KMS-11 (cell line): ENCODE results near the gene ACY1.

Experiments
- H2AFZ ChIP-seq: fragments of 200-600 bp; sonication (generic); 2 replicates; pipeline ENCODE4 v1.6.1; 2016; ENCODE audit warnings: antibody characterized with exemption, mixed run types, low read depth
- H3K27ac ChIP-seq: fragments of 200-600 bp; sonication (generic); 2 replicates; pipeline ENCODE4 v1.6.1; 2016; ENCODE audit warnings: mild to moderate bottlenecking, mixed run types
- H3K27me3 ChIP-seq: fragments of 200-600 bp; sonication (generic); 2 replicates; pipeline ENCODE4 v1.6.1; 2017; ENCODE audit warnings: mild to moderate bottlenecking, low read depth, mixed run types, moderate library complexity; ENCODE audit not compliant: insufficient read depth
- H3K36me3 ChIP-seq: fragments of 200-600 bp; sonication (generic); 2 replicates; pipeline ENCODE4 v1.6.1; 2017; ENCODE audit warnings: mild to moderate bottlenecking, mixed run types; ENCODE audit not compliant: insufficient read depth
- H3K4me1 ChIP-seq: fragments of 200-600 bp; sonication (generic); 2 replicates; pipeline ENCODE4 v1.6.1; 2016; ENCODE audit warnings: mild to moderate bottlenecking, low read depth, mixed run types; ENCODE audit not compliant: poor library complexity, severe bottlenecking
- H3K4me2 ChIP-seq: fragments of 200-600 bp; sonication (generic); 2 replicates; pipeline ENCODE4 v1.7.0; 2016; ENCODE audit warnings: mild to moderate bottlenecking, mixed run types
- H3K4me3 ChIP-seq: fragments of 200-600 bp; sonication (generic); IDR thresholded peaks from 2 replicates; pipeline ENCODE4 v1.6.1; 2017; ENCODE audit warnings: low read depth, low read length, mixed read lengths; ENCODE audit not compliant: insufficient read depth
- H3K79me2 ChIP-seq: fragments of 200-600 bp; sonication (generic); 2 replicates; pipeline ENCODE4 v1.6.1; 2016; ENCODE audit warnings: low read depth, mixed run types; ENCODE audit not compliant: insufficient read depth
- H3K9ac ChIP-seq: fragments of 200-600 bp; sonication (generic); 2 replicates; pipeline ENCODE4 v1.6.1; 2016; ENCODE audit warnings: mild to moderate bottlenecking, mixed run types
- H4K20me1 ChIP-seq: fragments of 200-600 bp; sonication (generic); 2 replicates; pipeline ENCODE4 v1.6.1; 2016; ENCODE audit warnings: mild to moderate bottlenecking, mixed run types; ENCODE audit not compliant: insufficient read depth
- TF ChIP-seq, protein P1 (sequence below): fragments of 200-600 bp; sonication (generic); conservative IDR thresholded peaks from 2 replicates; pipeline ENCODE4 v1.6.1; 2017; ENCODE audit warnings: low read depth, mild to moderate bottlenecking, antibody characterized with exemption, low read length, moderate library complexity, mixed read lengths

The ACY1 gene

DNA sequence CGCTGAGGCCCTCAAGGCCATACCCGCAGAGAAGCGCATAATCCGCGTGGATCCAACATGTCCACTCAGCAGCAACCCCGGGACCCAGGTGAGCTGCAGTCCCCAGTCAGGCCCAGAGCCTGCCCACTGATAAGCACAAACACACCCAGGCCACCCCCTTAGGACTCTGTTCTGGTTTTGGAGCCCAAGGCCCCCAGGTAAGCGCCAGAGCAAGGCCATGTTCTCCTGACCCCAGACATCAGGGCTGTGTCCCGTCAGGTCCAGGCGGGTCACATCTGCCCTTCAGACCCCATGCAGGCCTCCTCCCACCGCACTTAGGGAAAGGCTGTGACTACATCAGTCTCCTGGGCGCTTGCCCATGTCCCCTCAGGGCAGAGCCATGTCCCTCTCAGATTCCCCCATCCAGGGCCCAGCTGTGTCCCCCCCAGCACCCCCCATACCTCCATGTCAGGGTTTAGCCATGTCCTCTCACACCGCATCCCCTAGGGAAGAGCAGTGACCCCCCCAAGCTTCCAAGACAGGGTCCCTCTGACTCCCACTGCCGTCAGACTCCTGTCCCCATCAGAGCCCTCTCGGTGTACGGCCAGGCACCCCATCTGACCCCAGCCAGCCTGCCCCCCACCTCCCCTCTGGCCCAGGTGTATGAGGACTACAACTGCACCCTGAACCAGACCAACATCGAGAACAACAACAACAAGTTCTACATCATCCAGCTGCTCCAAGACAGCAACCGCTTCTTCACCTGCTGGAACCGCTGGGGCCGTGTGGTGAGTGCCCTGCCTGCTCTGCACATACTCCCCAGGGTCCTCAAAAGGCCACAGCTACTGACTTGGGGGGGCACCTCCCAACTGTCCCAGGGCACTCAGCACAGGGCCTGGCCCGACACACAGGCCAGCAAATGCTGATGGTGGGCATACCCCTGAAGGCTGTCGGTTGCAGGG lies 39.6 kb upstream of the ACY1 start:
- Histone ChIP-seq H3K27ac (no peak overlapping the region), H3K9ac (no peak overlapping the region), H2AFZ (no peak overlapping the region)

DNA sequence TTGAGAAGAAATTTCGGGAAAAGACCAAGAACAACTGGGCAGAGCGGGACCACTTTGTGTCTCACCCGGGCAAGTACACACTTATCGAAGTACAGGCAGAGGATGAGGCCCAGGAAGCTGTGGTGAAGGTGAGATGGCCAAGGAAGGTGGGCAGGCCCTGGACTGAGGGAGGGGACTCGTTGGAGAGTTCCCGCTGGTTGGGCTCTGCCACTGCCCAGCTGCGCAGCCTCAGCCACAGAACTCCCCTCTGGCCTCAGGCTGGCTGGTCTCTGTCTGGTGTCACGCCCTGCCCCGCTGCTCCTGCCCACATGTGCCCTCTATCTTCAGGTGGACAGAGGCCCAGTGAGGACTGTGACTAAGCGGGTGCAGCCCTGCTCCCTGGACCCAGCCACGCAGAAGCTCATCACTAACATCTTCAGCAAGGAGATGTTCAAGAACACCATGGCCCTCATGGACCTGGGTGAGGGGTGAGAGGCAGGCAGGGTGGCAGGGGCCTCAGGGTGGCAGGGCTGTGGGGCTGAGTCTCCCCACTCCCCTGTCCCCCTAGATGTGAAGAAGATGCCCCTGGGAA lies 38.8 kb upstream of the ACY1 start:
- Histone ChIP-seq H3K27me3 (no peaks in the 10 kb centered on the region), H3K36me3 (no peaks in the 10 kb centered on the region), H3K9ac (no peak overlapping the region), H2AFZ (no peak overlapping the region), H3K4me1 (peaks cover 4% of the 10 kb centered on the region), H4K20me1 (no peaks in the 10 kb centered on the region), H3K79me2 (peaks cover 20% of the 10 kb centered on the region), H3K27ac (no peak overlapping the region), H3K4me2 (no peak overlapping the region), H3K4me3 (no peak overlapping the region)
- TF ChIP-seq, protein P1, sequence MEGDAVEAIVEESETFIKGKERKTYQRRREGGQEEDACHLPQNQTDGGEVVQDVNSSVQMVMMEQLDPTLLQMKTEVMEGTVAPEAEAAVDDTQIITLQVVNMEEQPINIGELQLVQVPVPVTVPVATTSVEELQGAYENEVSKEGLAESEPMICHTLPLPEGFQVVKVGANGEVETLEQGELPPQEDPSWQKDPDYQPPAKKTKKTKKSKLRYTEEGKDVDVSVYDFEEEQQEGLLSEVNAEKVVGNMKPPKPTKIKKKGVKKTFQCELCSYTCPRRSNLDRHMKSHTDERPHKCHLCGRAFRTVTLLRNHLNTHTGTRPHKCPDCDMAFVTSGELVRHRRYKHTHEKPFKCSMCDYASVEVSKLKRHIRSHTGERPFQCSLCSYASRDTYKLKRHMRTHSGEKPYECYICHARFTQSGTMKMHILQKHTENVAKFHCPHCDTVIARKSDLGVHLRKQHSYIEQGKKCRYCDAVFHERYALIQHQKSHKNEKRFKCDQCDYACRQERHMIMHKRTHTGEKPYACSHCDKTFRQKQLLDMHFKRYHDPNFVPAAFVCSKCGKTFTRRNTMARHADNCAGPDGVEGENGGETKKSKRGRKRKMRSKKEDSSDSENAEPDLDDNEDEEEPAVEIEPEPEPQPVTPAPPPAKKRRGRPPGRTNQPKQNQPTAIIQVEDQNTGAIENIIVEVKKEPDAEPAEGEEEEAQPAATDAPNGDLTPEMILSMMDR: no peak

More for the DNA sequence above, 39.6 kb upstream of the ACY1 start:
- H4K20me1 ChIP-seq: no peaks in the 10 kb centered on the region
- peaks cover 4% of the 10 kb centered on the region for H3K4me1 ChIP-seq
- TF ChIP-seq, protein P1: no peak
- peaks cover 23% of the 10 kb centered on the region for H3K79me2 ChIP-seq
- H3K27me3 ChIP-seq: no peaks in the 10 kb centered on the region
- H3K4me2 ChIP-seq: no peak overlapping the region
- no peak overlapping the region for H3K4me3 ChIP-seq
- no peaks in the 10 kb centered on the region for H3K36me3 ChIP-seq

DNA sequence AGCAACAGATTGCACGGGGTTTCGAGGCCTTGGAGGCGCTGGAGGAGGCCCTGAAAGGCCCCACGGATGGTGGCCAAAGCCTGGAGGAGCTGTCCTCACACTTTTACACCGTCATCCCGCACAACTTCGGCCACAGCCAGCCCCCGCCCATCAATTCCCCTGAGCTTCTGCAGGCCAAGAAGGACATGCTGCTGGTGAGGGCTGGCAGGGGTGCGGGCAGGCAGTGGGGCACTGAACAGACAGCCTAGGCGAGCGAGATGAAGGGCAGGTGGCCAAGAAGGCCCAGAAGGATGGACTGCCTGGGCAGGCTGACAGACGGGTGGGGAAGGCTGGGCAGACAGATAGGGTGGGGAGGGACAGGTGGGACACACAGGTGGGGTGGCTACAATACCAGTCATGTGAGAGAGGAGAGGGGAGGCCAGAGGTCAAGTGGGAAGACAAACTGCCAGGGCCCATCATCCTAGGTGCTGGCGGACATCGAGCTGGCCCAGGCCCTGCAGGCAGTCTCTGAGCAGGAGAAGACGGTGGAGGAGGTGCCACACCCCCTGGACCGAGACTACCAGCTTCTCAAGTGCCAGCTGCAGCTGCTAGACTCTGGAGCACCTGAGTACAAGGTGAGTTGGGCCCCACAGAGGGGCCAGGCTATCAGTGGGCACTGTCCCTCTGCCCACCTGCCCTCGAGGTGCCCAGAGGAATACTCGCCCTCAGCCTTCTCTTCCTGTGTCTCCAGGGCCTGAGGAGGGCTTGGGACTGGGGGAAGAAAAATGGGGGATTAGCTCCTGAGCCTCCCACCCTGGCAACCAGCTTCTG lies 38.1 kb upstream of the ACY1 start:
- Histone ChIP-seq H4K20me1 (no peaks in the 10 kb centered on the region), H3K4me2 (no peak overlapping the region), H3K27ac (no peak overlapping the region), H3K9ac (no peak overlapping the region), H3K27me3 (no peaks in the 10 kb centered on the region), H3K4me1 (no peaks in the 10 kb centered on the region), H3K79me2 (peaks cover 13% of the 10 kb centered on the region), H2AFZ (no peak overlapping the region), H3K4me3 (no peak overlapping the region), H3K36me3 (no peaks in the 10 kb centered on the region)
- TF ChIP-seq, protein P1: no peak

DNA sequence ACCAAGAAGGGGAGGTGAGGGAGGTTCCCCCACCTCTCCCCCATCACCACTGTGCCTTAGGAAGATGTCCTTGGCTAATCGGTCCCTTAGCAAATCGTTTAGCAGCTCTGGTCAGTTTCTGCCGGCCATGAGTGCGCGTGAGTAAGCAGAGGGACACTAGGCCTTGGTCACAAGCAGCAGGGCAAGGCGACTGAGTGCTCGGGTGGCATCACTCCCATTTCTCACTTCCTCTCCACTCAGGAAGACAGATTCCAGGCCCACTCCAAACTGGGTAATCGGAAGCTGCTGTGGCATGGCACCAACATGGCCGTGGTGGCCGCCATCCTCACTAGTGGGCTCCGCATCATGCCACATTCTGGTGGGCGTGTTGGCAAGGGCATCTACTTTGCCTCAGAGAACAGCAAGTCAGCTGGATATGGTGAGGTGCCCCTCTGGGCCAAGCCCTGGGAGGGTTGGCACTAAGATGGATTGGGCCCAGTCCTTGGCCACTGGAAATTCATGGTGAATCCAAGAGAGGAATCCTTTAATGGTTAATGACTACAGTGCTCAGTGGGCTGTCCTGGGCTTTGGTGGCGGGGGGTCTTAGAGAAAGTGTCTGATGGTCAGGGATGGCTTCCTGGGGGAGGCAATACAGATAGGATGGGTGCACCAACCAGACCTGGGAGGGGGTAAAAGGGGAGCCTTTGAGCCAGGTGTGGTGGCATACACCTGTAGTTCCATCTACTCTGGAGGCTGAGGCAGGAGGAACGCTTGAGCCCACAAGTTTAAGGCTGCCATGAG lies 37.2 kb upstream of the ACY1 start:
- H4K20me1 ChIP-seq: no peaks in the 10 kb centered on the region
- no peaks in the 10 kb centered on the region for H3K4me1 ChIP-seq
- H2AFZ ChIP-seq: no peak overlapping the region
- no peak overlapping the region for H3K9ac ChIP-seq
- H3K36me3 ChIP-seq: no peaks in the 10 kb centered on the region
- no peak overlapping the region for H3K27ac ChIP-seq
- no peak overlapping the region for H3K4me3 ChIP-seq
- no peak overlapping the region for H3K4me2 ChIP-seq
- no peaks in the 10 kb centered on the region for H3K27me3 ChIP-seq
- TF ChIP-seq, protein P1: no peak
- H3K79me2 ChIP-seq: peaks cover 4% of the 10 kb centered on the region
